ENCODE data around the gene RPL14.

RPL14 gene

DNA sequence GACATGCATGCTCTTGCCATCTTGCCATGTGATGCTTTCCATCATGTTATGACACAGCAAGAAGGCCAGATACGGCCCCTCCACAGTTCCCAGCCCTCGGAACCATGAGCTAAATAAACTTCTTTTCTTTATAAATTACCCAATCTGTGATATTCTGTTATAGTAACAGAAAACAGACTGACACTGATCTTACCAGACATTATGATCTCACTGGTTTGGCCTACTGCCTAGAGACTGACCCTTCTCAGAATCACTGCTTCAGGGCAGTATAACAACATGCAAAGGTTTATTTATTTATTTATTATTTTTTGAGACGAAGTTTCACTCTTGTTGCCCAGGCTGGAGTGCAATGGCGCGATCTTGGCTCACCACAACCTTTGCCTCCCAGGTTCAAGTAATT is 33.8 kb downstream of the RPL14 start:
- Histone ChIP-seq H3K4me1 (ENCODE audit: insufficient read depth, low read length, severe bottlenecking) (no peaks in the 10 kb centered on the region), H3K79me2 (ENCODE audit: insufficient read depth, low read length) (no peaks in the 10 kb centered on the region), H3K4me2 (ENCODE audit: low read length) (no peak overlapping the region), H3K27me3 (ENCODE audit: insufficient read depth, low read length) (no peaks in the 10 kb centered on the region), H4K20me1 (ENCODE audit: insufficient read depth, low read length) (no peaks in the 10 kb centered on the region), H3K4me3 (ENCODE audit: low read depth, low read length, poor library complexity, severe bottlenecking) (no peak overlapping the region), H3K9me3 (ENCODE audit: low read length) (peaks cover 14% of the 10 kb centered on the region), H3K27ac (ENCODE audit: low read depth, low read length, poor library complexity, severe bottlenecking) (no peak overlapping the region), H3K36me3 (ENCODE audit: insufficient read depth, low read length) (peaks cover 19% of the 10 kb centered on the region), H3F3A (ENCODE audit: insufficient read depth, low read length) (no peaks in the 10 kb centered on the region), H3K9me2 (ENCODE audit: low read depth, low read length) (no peaks in the 10 kb centered on the region), H2AFZ (ENCODE audit: low read length) (no peak overlapping the region), H3K9ac (ENCODE audit: low read length) (no peak overlapping the region)
- no peak for TF ChIP-seq EZH2 (IDR thresholded peaks at IDR 0.05; ENCODE audit: borderline replicate concordance, low read length)
- TF ChIP-seq, protein P1, sequence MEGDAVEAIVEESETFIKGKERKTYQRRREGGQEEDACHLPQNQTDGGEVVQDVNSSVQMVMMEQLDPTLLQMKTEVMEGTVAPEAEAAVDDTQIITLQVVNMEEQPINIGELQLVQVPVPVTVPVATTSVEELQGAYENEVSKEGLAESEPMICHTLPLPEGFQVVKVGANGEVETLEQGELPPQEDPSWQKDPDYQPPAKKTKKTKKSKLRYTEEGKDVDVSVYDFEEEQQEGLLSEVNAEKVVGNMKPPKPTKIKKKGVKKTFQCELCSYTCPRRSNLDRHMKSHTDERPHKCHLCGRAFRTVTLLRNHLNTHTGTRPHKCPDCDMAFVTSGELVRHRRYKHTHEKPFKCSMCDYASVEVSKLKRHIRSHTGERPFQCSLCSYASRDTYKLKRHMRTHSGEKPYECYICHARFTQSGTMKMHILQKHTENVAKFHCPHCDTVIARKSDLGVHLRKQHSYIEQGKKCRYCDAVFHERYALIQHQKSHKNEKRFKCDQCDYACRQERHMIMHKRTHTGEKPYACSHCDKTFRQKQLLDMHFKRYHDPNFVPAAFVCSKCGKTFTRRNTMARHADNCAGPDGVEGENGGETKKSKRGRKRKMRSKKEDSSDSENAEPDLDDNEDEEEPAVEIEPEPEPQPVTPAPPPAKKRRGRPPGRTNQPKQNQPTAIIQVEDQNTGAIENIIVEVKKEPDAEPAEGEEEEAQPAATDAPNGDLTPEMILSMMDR (IDR thresholded peaks at IDR 0.05; ENCODE audit: low read length), result no peak

GRCh38 chr3:40494698-40495097 is 37.6 kb downstream of the RPL14 start:
- no peaks in the 10 kb centered on the region for H3K4me1 ChIP-seq (ENCODE audit: insufficient read depth, low read length, severe bottlenecking)
- no peaks in the 10 kb centered on the region for H3K36me3 ChIP-seq (ENCODE audit: insufficient read depth, low read length)
- H3K4me2 ChIP-seq (ENCODE audit: low read length), result no peak overlapping the region
- no peaks in the 10 kb centered on the region for H3K9me2 ChIP-seq (ENCODE audit: low read depth, low read length)
- H3K27me3 ChIP-seq (ENCODE audit: insufficient read depth, low read length), result no peaks in the 10 kb centered on the region
- no peak for TF ChIP-seq EZH2 (IDR thresholded peaks at IDR 0.05; ENCODE audit: borderline replicate concordance, low read length)
- TF ChIP-seq, protein P1 (IDR thresholded peaks at IDR 0.05; ENCODE audit: low read length), result no peak
- no peaks in the 10 kb centered on the region for H3K79me2 ChIP-seq (ENCODE audit: insufficient read depth, low read length)
- no peaks in the 10 kb centered on the region for H4K20me1 ChIP-seq (ENCODE audit: insufficient read depth, low read length)
- H3K27ac ChIP-seq (ENCODE audit: low read depth, low read length, poor library complexity, severe bottlenecking), result no peak overlapping the region
- no peaks in the 10 kb centered on the region for H3K9me3 ChIP-seq (ENCODE audit: low read length)
- H3K9ac ChIP-seq (ENCODE audit: low read length), result no peak overlapping the region
- H3F3A ChIP-seq (ENCODE audit: insufficient read depth, low read length), result no peaks in the 10 kb centered on the region
- no peak overlapping the region for H2AFZ ChIP-seq (ENCODE audit: low read length)
- H3K4me3 ChIP-seq (ENCODE audit: low read depth, low read length, poor library complexity, severe bottlenecking), result no peak overlapping the region

DNA sequence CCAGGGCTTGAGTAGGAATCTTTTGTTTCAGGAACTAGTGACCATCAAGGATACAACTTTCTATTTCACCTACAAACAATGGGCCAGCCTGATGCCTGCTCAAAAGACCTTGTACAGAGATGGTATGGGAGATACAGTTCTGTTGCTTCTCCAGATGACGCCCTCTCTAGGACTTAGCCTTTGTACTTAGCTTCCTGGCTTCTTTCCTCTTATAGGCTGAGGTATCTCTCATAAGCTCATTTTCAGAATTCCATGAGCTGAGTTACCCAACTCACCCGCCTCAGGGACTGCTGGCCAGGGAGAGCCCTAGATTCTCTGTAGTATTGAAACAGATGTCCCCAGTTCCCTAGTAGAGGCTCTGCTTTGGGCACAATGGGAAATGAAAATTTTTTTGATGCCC is 40.1 kb downstream of the RPL14 start:
- H3K4me3 ChIP-seq (ENCODE audit: low read depth, low read length, poor library complexity, severe bottlenecking), result no peak overlapping the region
- H3F3A ChIP-seq (ENCODE audit: insufficient read depth, low read length), result no peaks in the 10 kb centered on the region
- no peak overlapping the region for H3K4me2 ChIP-seq (ENCODE audit: low read length)
- no peaks in the 10 kb centered on the region for H3K9me3 ChIP-seq (ENCODE audit: low read length)
- H3K36me3 ChIP-seq (ENCODE audit: insufficient read depth, low read length), result no peaks in the 10 kb centered on the region
- no peaks in the 10 kb centered on the region for H4K20me1 ChIP-seq (ENCODE audit: insufficient read depth, low read length)
- no peaks in the 10 kb centered on the region for H3K79me2 ChIP-seq (ENCODE audit: insufficient read depth, low read length)
- TF ChIP-seq, protein P1 (IDR thresholded peaks at IDR 0.05; ENCODE audit: low read length), result no peak
- TF ChIP-seq EZH2 (IDR thresholded peaks at IDR 0.05; ENCODE audit: borderline replicate concordance, low read length), result no peak
- H3K27me3 ChIP-seq (ENCODE audit: insufficient read depth, low read length), result no peaks in the 10 kb centered on the region
- no peak overlapping the region for H3K9ac ChIP-seq (ENCODE audit: low read length)
- H2AFZ ChIP-seq (ENCODE audit: low read length), result no peak overlapping the region
- H3K9me2 ChIP-seq (ENCODE audit: low read depth, low read length), result no peaks in the 10 kb centered on the region
- no peak overlapping the region for H3K27ac ChIP-seq (ENCODE audit: low read depth, low read length, poor library complexity, severe bottlenecking)
- no peaks in the 10 kb centered on the region for H3K4me1 ChIP-seq (ENCODE audit: insufficient read depth, low read length, severe bottlenecking)

All from OCI-LY1 (cell line).